ENCODE measurements around the gene MT3.

Gene MT3

GRCh38 chr16:56608876-56609462, 19.6 kb downstream of the MT3 start:
- TF ChIP-seq CTCF (IDR thresholded peaks at IDR 0.05; ENCODE audit: borderline replicate concordance, control extremely low read depth, extremely low read depth, insufficient read depth, missing control alignments): no peak
- no peak for DNase-seq (ENCODE audit: low spot score)
- in situ Hi-C loops (cut with MboI; ENCODE audit: low sequenced_read_pairs, unreplicated experiment): no loop called here

GRCh38 chr16:56609463-56609921, 20.2 kb downstream of the MT3 start:
- no peak for TF ChIP-seq CTCF (IDR thresholded peaks at IDR 0.05; ENCODE audit: borderline replicate concordance, control extremely low read depth, extremely low read depth, insufficient read depth, missing control alignments)
- in situ Hi-C loops (cut with MboI; ENCODE audit: low sequenced_read_pairs, unreplicated experiment): no loop called here
- peak; percentile 78 for DNase-seq (ENCODE audit: low spot score)

- no peak for DNase-seq (ENCODE audit: low spot score)
- TF ChIP-seq CTCF (IDR thresholded peaks at IDR 0.05; ENCODE audit: borderline replicate concordance, control extremely low read depth, extremely low read depth, insufficient read depth, missing control alignments): no peak
- in situ Hi-C loops (cut with MboI; ENCODE audit: low sequenced_read_pairs, unreplicated experiment): no loop called here
Measured at GRCh38 chr16:56610017-56610608, 20.8 kb downstream of the MT3 start.

- TF ChIP-seq CTCF (IDR thresholded peaks at IDR 0.05; ENCODE audit: borderline replicate concordance, control extremely low read depth, extremely low read depth, insufficient read depth, missing control alignments): no peak
- in situ Hi-C loops (cut with MboI; ENCODE audit: low sequenced_read_pairs, unreplicated experiment): no loop called here
- no peak for DNase-seq (ENCODE audit: low spot score)
Measured at GRCh38 chr16:56610609-56611111, 21.3 kb downstream of the MT3 start.

- in situ Hi-C loops (cut with MboI; ENCODE audit: low sequenced_read_pairs, unreplicated experiment): no loop called here
Measured at GRCh38 chr16:56611281-56611833, 22.0 kb downstream of the MT3 start.

GRCh38 chr16:56613706-56614105, 24.4 kb downstream of the MT3 start:
- TF ChIP-seq CTCF (IDR thresholded peaks at IDR 0.05; ENCODE audit: borderline replicate concordance, control extremely low read depth, extremely low read depth, insufficient read depth, missing control alignments): no peak
- in situ Hi-C loops (cut with MboI; ENCODE audit: low sequenced_read_pairs, unreplicated experiment): no loop called here
- no peak for DNase-seq (ENCODE audit: low spot score)

More at GRCh38 chr16:56611281-56611833, 22.0 kb downstream of the MT3 start:
- no peak for TF ChIP-seq CTCF (IDR thresholded peaks at IDR 0.05; ENCODE audit: borderline replicate concordance, control extremely low read depth, extremely low read depth, insufficient read depth, missing control alignments)
- DNase-seq (ENCODE audit: low spot score): no peak

All from GM13976 (cell line).